Endodermal cell (in vitro differentiated cells): ENCODE measurements around the gene PLEKHB2. TPM values are rescaled to one million over a fixed set of nuclear protein-coding genes. Genes with fewer than 3 reads are reported as not detected.
"Not testable (repeated sequence)": the region's sequence is repeated elsewhere in the genome, so short reads cannot be mapped to it uniquely, and the experiment has no call there.

Experiments used
- DNase-seq: peaks from one replicate; pipeline ENCODE4 v3.0.0-alpha.2; 2017
- H3K27ac ChIP-seq: 2 replicates; pipeline ENCODE4 v1.5.1; 2013; ENCODE audit warnings: mild to moderate bottlenecking, low read depth, low read length, moderate library complexity
- H3K27me3 ChIP-seq: 2 replicates; pipeline ENCODE4 v1.6.1; 2013; ENCODE audit warnings: mild to moderate bottlenecking, low read length, moderate library complexity; ENCODE audit not compliant: insufficient read depth, control insufficient read depth, poor library complexity, severe bottlenecking
- H3K36me3 ChIP-seq: 2 replicates; pipeline ENCODE4 v1.7.0; 2013; ENCODE audit warnings: mild to moderate bottlenecking, low read length, moderate library complexity; ENCODE audit not compliant: control insufficient read depth, insufficient read depth
- H3K4me1 ChIP-seq: one replicate; pipeline ENCODE4 v1.7.0; 2013; ENCODE audit warnings: low read length; ENCODE audit not compliant: control insufficient read depth, insufficient read depth
- H3K4me3 ChIP-seq: 2 replicates; pipeline ENCODE4 v1.5.1; 2013; ENCODE audit warnings: mild to moderate bottlenecking, low read length, moderate library complexity
- H3K9ac ChIP-seq: 2 replicates; pipeline ENCODE4 v1.6.1; 2013; ENCODE audit warnings: mild to moderate bottlenecking, low read length, moderate library complexity; ENCODE audit not compliant: poor library complexity, severe bottlenecking; ENCODE audit errors: extremely low read depth
- H3K9me3 ChIP-seq: 2 replicates; pipeline ENCODE4 v1.6.1; 2013; ENCODE audit warnings: mild to moderate bottlenecking, low read length, moderate library complexity; ENCODE audit not compliant: control insufficient read depth
- H3K27ac Mint-ChIP-seq: 2 replicates; pipeline ENCODE4 v1.8.0; 2020; ENCODE audit warnings: mixed read lengths
- H3K27me3 Mint-ChIP-seq: 2 replicates; pipeline ENCODE4 v1.8.0; 2021; ENCODE audit warnings: mild to moderate bottlenecking, mixed read lengths; ENCODE audit not compliant: insufficient read depth
- H3K36me3 Mint-ChIP-seq: 2 replicates; pipeline ENCODE4 v1.8.0; 2020; ENCODE audit warnings: low read depth, mixed read lengths
- H3K4me1 Mint-ChIP-seq: 2 replicates; pipeline ENCODE4 v1.8.0; 2020; ENCODE audit warnings: mixed read lengths
- H3K4me3 Mint-ChIP-seq: 2 replicates; pipeline ENCODE4 v1.8.0; 2020; ENCODE audit warnings: mild to moderate bottlenecking, moderate library complexity, mixed read lengths
- H3K9me3 Mint-ChIP-seq: 2 replicates; pipeline ENCODE4 v1.8.0; 2020; ENCODE audit warnings: mild to moderate bottlenecking, mixed read lengths
- CTCF ChIP-seq: fragments of 200-600 bp; sonication (generic); conservative IDR thresholded peaks from 2 replicates; pipeline ENCODE4 v1.5.0; 2021; ENCODE audit warnings: antibody characterized with exemption, mild to moderate bottlenecking
- WGBS, 2 experiments: methylation state at CpG; one replicate each; pipeline versions ENCODE4 v1.1.5 to v1.1.7; 2013; ENCODE audit warnings: missing lambda C conversion rate in 2 of 2, mixed read lengths in 1 of 2; ENCODE audit not compliant: insufficient coverage in 1 of 2, insufficient read length in 1 of 2; 5-methylcytosine and 5-hydroxymethylcytosine counted together
- total RNA-seq, 2 donors: library from RNA; stranded (reverse); fragmentation: NEBNext Ultra II Directional in 1 of 2; extraction: Animal tissue kit (Norgen Biotek cat#: 25700) in 1 of 2; gene quantifications; 2 replicates in 1 of 2; 3 replicates in 1 of 2; pipeline ENCODE4 v1.2.1, GENCODE V29; 2021

Gene PLEKHB2
- total RNA-seq, 2 donors from 2014 or later = 66.7 to 68.6 TPM

GRCh38 chr2:131168538-131168937, 63.4 kb downstream of the PLEKHB2 start:
- no peak overlapping the region for H3K4me3 ChIP-seq
- no peak overlapping the region for H3K9ac ChIP-seq
- DNase-seq = no peak
- 81 to 93% methylated on average over 5 of the region's 5 CpGs for WGBS, 2 experiments
- Mint-ChIP-seq H3K27ac (no peak overlapping the region), H3K4me1 (no peaks in the 10 kb centered on the region), H3K27me3 (no peaks in the 10 kb centered on the region), H3K36me3 (no peaks in the 10 kb centered on the region), H3K4me3 (no peak overlapping the region), H3K9me3 (no peaks in the 10 kb centered on the region)
- no peaks in the 10 kb centered on the region for H3K4me1 ChIP-seq
- no peaks in the 10 kb centered on the region for H3K9me3 ChIP-seq
- TF ChIP-seq CTCF = no peak
- H3K36me3 ChIP-seq = no peaks in the 10 kb centered on the region
- H3K27ac ChIP-seq = no peak overlapping the region
- H3K27me3 ChIP-seq = no peaks in the 10 kb centered on the region

- 91 to 94% methylated on average over 6 to 10 of the region's 10 CpGs for WGBS, 2 experiments
- H3K4me1 Mint-ChIP-seq, H3K27ac Mint-ChIP-seq, H3K9me3 ChIP-seq, H3K4me3 ChIP-seq, H3K9ac ChIP-seq, H3K27me3 Mint-ChIP-seq, H3K4me3 Mint-ChIP-seq, H3K4me1 ChIP-seq, H3K27ac ChIP-seq, DNase-seq, H3K27me3 ChIP-seq, H3K9me3 Mint-ChIP-seq, H3K36me3 ChIP-seq, H3K36me3 Mint-ChIP-seq: not testable (repeated sequence)
Observed at GRCh38 chr2:131178050-131178449, 72.9 kb downstream of the PLEKHB2 start.

GRCh38 chr2:131178721-131179418, 73.7 kb downstream of the PLEKHB2 start:
- 91 to 97% methylated on average over 13 to 15 of the region's 15 CpGs for WGBS, 2 experiments
- not testable (repeated sequence) for H3K9ac ChIP-seq, H3K27me3 Mint-ChIP-seq, H3K27me3 ChIP-seq, H3K4me1 Mint-ChIP-seq, H3K27ac ChIP-seq, H3K9me3 Mint-ChIP-seq, H3K36me3 Mint-ChIP-seq, H3K4me3 Mint-ChIP-seq, H3K9me3 ChIP-seq, H3K36me3 ChIP-seq, H3K27ac Mint-ChIP-seq, H3K4me3 ChIP-seq, H3K4me1 ChIP-seq, DNase-seq

- H3K9me3 ChIP-seq, H3K36me3 Mint-ChIP-seq, H3K4me3 ChIP-seq, H3K27me3 ChIP-seq, H3K4me1 Mint-ChIP-seq, DNase-seq, H3K36me3 ChIP-seq, H3K27ac ChIP-seq, H3K27me3 Mint-ChIP-seq, H3K27ac Mint-ChIP-seq, H3K4me3 Mint-ChIP-seq, H3K4me1 ChIP-seq, H3K9ac ChIP-seq, H3K9me3 Mint-ChIP-seq: not testable (repeated sequence)
- 93 to 95% methylated on average over 4 of the region's 4 CpGs for WGBS, 2 experiments
Observed at GRCh38 chr2:131181451-131181850, 76.3 kb downstream of the PLEKHB2 start.

GRCh38 chr2:131193421-131193820, 88.3 kb downstream of the PLEKHB2 start:
- WGBS, 2 experiments = 37% methylated on average over 3 of the region's 3 CpGs; no CpG with 5 or more reads in 1 of the 2 experiments
- H3K27ac Mint-ChIP-seq = not testable (repeated sequence)
- DNase-seq = peak; percentile 55

GRCh38 chr2:131196186-131196585, 91.0 kb downstream of the PLEKHB2 start:
- H3K36me3 ChIP-seq, DNase-seq, H3K4me3 Mint-ChIP-seq, H3K27ac ChIP-seq, H3K27me3 Mint-ChIP-seq, H3K27me3 ChIP-seq, H3K4me1 ChIP-seq, H3K27ac Mint-ChIP-seq, H3K4me3 ChIP-seq, H3K9me3 Mint-ChIP-seq, H3K9ac ChIP-seq, H3K4me1 Mint-ChIP-seq, H3K9me3 ChIP-seq, H3K36me3 Mint-ChIP-seq: not testable (repeated sequence)
- 76 to 80% methylated on average over 1 to 2 of the region's 2 CpGs for WGBS, 2 experiments

More at GRCh38 chr2:131193421-131193820, 88.3 kb downstream of the PLEKHB2 start:
- not testable (repeated sequence) for H3K27me3 ChIP-seq, H3K9me3 ChIP-seq, H3K36me3 Mint-ChIP-seq, H3K36me3 ChIP-seq, H3K9ac ChIP-seq, H3K27me3 Mint-ChIP-seq, H3K4me1 ChIP-seq, H3K4me3 Mint-ChIP-seq, H3K4me1 Mint-ChIP-seq, H3K9me3 Mint-ChIP-seq, H3K4me3 ChIP-seq, H3K27ac ChIP-seq
